Stimulated activated CD8-positive, alpha-beta memory T cell treated with anti-CD3 and anti-CD28 coated beads, Interleukin-2, amount 100 ng/mL, for 48 hours (primary cell): ENCODE results near the gene MFRP.

Experiments used
- DNase-seq, 2 donors: peaks; one replicate each; pipeline ENCODE4 v3.0.0-alpha.2; 2020; ENCODE audit warnings: low read depth in 2 of 2

MFRP gene

DNA sequence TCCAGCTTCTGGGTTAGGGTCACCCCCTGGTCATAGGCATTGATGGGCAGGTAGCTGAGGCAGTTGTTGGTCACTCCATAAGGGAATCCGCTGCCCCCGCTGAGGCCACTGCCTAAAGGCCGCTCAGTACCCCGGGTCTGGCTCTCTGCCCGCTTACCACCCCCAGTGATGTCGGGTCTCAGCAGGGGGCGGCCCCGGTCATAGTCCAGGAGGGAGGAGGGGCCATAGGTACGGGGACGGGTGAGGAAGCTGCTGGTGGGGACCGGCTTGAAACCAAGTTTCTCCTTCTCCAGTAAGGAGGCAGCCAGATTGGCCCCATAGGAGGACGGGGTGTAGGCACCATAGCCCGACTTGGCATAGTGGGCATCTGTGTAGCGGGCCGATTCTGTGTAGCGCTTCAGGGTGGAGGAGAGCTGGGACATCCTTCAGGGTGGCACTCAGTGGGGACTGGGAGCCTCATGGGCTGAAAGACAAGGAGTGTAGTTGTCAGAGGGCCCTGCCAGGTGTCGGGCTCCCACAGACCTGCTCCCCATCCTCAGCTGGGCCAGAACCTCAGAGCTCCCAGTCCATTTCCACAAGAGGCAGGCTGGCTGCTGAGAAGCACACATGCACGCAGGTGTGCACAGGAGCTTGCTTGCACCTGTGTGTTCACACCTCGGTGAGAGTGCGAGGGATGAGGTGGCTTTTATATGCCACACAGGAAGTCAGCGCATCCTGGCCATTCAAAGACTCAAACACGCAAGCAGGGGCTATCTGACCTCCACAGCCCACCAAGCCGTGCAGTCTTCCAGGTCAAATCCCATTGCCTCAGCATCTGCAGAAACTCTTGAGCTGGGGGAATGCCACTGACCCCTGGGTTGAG lies 26.8 kb upstream of the MFRP start:
- no peak for DNase-seq

- no peak for DNase-seq
Measured at GRCh38 chr11:119372260-119373058, 26.0 kb upstream of the MFRP start.

DNA sequence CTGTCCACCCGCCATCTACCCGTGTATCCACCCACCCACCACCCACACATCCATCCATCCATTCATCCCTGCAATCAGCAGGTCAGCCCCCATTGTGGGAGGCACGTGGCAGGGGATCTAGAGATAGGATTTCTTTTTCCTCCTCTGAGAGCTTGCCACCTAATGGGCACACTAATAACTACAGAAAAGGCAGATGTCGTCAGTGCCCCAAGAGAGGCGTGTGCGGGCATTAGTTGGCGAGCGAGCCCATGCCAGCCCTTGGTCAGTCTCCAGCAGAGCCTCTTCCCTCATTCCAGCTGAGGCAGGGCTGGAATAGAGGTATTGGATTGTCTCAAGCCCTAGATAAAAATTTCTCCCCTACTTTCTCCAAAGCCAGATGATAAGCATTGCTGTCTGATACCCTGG lies 25.3 kb upstream of the MFRP start:
- DNase-seq: no peak

- DNase-seq: no peak
Measured at GRCh38 chr11:119371067-119371601, 24.6 kb upstream of the MFRP start.

DNA sequence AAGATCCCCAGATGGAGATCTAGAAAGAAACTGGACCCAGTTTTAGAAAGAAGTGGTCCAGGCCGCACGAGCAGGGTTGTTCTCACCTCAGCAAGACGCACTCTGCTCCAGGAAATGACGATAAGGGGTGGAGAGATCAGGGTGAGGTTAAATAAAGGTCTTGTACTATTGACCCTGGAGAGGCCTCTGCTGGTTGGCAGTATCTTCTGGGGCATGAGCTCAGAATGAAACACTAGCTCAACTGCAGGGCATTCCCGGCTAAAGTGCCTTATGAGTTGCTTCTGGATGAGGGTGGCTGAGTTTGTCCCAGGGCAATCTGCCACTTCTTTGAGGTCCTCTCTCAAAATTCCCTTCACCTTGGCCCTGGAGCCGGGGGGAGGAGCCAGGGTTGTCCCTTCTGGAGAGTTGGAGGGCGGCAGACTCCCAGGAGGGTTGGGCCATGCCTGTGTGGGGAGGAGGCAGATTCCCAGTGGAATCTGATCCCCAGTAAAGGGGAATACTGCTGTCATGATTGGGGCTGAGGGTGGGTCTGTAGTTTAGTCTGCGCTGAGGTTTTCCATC lies 24.1 kb upstream of the MFRP start:
- no peak for DNase-seq

DNA sequence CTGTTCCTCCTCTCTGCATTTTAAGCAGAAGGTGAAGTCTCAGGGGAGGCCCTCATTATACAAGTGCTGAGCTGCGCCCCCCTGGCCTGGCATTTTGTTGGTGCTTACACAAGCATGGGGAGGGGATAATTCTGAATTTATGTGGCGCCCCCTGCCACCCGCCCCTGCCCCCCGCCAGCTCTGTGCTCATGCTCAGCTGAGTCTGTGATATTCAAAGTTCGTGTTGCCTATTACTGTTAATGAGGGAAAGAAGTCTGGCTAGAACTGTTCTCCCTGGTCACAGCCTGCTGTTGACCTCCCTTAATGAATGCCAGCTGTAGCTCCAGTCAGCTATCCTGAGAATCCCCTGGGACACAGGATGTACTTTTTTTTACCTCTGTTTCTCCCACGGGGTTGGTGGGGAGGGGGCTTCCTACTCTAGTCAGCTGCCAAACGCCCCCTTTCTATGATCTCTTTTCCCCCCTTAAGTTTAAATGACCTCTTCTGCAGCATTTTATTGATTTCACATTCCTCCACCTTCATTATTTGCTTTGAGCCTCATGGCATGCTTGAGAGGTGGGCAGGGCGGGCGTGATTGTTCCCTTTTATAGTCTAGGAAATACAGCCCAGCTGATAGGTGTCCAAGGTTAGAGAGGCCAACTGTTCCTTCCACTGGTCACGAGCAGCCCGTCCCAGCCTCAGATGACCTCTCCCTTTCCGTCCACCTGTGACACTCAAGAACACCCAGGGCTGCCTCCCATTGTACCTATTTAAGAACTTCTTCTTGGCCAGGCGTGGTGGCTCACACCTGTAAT lies 22.8 kb upstream of the MFRP start:
- DNase-seq: no peak

DNA sequence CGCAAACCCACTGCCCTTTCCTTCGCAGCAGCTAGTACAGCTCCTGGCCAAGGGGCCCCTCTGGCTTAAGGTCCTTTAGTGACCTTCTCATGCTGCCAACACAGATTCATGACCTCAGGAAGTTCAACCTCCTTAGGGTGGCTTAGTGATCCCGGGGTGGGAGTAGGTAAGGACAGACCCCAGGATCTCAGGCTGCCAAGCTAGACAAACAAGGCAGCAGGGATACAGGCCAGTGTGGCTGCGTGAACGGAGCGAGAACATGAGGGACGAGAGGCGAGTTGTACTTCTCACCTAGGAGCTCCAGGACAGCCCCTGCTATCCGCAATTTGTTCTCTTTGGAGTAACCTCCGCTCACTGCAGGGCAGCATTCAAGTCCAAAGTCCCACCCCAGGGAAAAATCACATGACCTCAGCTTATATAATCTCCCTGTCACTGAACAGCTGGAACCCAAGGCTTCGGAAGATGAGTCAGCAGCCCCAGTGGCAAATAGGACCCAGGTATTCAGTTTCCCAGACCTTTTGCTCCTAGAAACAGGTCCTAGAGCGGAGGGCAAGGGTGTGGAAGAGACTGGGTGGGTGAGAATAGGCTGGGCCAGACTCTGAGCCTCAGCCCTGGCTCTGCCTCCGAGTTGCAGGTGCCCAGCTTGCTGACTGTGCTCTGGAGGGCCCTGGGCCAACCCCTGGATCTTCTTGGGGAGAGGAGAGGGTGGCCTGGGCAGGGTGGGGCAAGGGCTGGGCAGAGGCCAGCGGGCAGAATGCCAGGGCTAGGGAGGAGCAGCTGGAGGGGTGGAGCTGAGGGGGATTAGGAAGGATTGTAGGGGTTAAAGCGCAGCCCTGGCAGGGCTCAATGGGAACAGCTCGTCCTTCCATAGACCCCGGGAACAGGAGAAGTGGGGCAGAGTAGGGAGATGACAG lies 21.9 kb upstream of the MFRP start:
- no peak for DNase-seq

GRCh38 chr11:119367661-119368120 lies 21.2 kb upstream of the MFRP start:
- DNase-seq: no peak

- no peak for DNase-seq
Measured at GRCh38 chr11:119366690-119367620, 20.4 kb upstream of the MFRP start.

- DNase-seq: no peak
Measured at GRCh38 chr11:119365071-119365591, 18.6 kb upstream of the MFRP start.

- DNase-seq: peak; percentile 32 to 37
Measured at GRCh38 chr11:119363851-119364590, 17.5 kb upstream of the MFRP start.

DNA sequence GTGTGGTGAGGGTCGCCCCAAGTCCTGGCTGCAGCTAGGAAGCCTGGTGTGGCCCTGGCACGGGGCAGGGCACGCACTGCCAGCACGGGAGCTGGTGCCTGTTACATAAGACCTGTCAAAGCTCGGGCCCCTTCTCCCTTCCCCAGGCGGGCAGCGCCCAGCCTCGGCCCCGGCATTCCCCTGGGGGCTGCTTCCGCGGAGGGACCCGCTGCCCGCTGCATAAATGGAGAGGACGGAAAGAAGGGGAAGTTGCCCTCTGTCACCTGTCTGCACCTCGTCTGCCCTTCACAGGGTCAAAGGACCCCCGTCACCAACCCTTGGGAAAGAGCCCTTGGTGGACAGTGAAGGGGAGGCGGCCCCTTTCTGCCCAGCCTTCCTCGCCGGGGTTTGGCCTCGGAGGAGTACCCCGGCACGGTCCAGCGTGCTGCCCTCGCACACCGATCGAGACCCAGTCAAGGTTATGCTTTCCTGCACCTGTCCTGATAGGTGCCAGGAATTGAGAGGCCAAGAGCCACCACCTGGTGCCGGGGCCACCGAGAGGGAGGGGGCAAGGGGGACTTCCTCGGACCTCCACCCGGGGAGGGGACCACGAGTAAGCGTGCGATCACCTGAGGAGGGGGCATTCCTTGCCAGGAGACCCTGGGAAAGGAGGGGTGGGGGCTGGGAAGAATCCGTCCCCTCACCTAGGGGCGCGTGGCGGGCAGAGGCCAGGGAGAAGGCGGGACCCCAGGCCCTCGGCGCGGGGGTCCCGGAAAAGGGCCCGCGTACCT lies 16.8 kb upstream of the MFRP start:
- no peak for DNase-seq

- no peak for DNase-seq
Measured at GRCh38 chr11:119362741-119363080, 16.2 kb upstream of the MFRP start.

DNA sequence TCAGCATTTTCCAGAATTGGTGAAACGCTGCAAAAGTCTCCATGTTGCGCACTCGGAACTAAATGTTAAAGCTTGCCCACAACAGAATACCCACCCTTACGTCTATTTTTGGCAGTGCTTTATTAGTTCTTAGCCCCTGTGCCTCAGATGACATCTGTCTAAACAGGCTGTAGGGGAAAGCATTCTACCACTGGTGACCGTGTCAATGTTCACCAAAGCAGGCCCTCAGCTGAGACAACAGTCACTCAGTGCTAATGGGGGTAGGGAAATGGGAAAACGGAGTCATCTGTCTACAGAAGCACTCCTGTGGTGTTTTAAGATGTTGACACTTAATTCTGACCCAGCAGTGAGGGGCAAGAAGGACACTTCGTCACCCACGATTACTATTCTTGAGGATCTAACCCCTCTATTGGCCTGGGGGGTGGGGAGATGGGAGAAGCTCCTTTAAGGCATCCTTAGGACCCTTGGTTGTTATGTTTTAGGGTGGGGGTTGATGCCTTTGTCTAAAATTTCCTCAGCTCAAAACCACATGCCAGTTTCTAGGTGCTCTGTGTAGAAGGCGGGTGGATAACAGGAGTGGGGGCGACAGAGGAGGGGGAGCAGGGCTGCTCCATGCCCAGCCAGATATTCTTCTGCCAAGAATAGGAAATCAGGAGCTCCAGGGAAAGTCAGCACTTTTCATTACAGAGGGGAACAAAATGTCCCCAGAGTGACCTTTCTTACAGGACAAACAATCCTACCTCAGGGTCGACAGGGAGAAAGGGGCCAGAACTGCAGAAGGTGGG lies 15.6 kb upstream of the MFRP start:
- no peak for DNase-seq

GRCh38 chr11:119361056-119361787 lies 14.7 kb upstream of the MFRP start:
- peak in 1 of 2 donors; percentile 57 for DNase-seq
